Trophoblast cell (in vitro differentiated cells and primary cell): ENCODE measurements around the gene PPEF2.

Source experiments
- DNase-seq, 2 donors: peaks; one replicate each; pipeline ENCODE4 v3.0.0-alpha.2; 2016
- H2AFZ ChIP-seq: 2 replicates; pipeline ENCODE4 v1.6.1; 2013; ENCODE audit warnings: low read length, moderate library complexity, mild to moderate bottlenecking; ENCODE audit not compliant: insufficient read depth, poor library complexity
- H2AK5ac ChIP-seq: 2 replicates; pipeline ENCODE4 v1.6.1; 2013; ENCODE audit warnings: mild to moderate bottlenecking, low read length
- H2BK120ac ChIP-seq: 2 replicates; pipeline ENCODE4 v1.6.1; 2013; ENCODE audit warnings: low read length, mild to moderate bottlenecking, moderate library complexity; ENCODE audit not compliant: insufficient read depth, poor library complexity
- H2BK12ac ChIP-seq: 2 replicates; pipeline ENCODE4 v1.6.1; 2013; ENCODE audit warnings: mild to moderate bottlenecking, low read length, moderate library complexity
- H2BK5ac ChIP-seq: 2 replicates; pipeline ENCODE4 v1.6.1; 2013; ENCODE audit warnings: low read length, low read depth, moderate library complexity, mild to moderate bottlenecking; ENCODE audit not compliant: poor library complexity
- H3K14ac ChIP-seq: 2 replicates; pipeline ENCODE4 v1.6.1; 2013; ENCODE audit warnings: mild to moderate bottlenecking, low read length
- H3K18ac ChIP-seq: 2 replicates; pipeline ENCODE4 v1.6.1; 2013; ENCODE audit warnings: mild to moderate bottlenecking, low read length
- H3K23ac ChIP-seq: 2 replicates; pipeline ENCODE4 v1.6.1; 2013; ENCODE audit warnings: low read length
- H3K27ac ChIP-seq: 2 replicates; pipeline ENCODE4 v1.5.1; 2013; ENCODE audit warnings: low read depth, mild to moderate bottlenecking, inconsistent platforms, low read length, moderate library complexity
- H3K27me3 ChIP-seq: 2 replicates; pipeline ENCODE4 v1.6.1; 2013; ENCODE audit warnings: inconsistent platforms, mild to moderate bottlenecking, low read length, moderate library complexity; ENCODE audit not compliant: insufficient read depth
- H3K36me3 ChIP-seq, 2 experiments: 1 replicate in 1 of 2; 2 replicates in 1 of 2; pipeline ENCODE4 v1.6.1; 2013; ENCODE audit warnings: low read length in 2 of 2, mild to moderate bottlenecking in 2 of 2, moderate library complexity in 1 of 2; ENCODE audit not compliant: insufficient read depth in 2 of 2, control insufficient read depth in 1 of 2
- H3K4ac ChIP-seq: 2 replicates; pipeline ENCODE4 v1.6.1; 2013; ENCODE audit warnings: low read depth, mild to moderate bottlenecking, low read length, moderate library complexity
- H3K4me1 ChIP-seq, 2 experiments: 1 replicate in 1 of 2; 2 replicates in 1 of 2; pipeline ENCODE4 v1.6.1; 2013; ENCODE audit warnings: low read length in 2 of 2, mild to moderate bottlenecking in 2 of 2, moderate library complexity in 1 of 2; ENCODE audit not compliant: insufficient read depth in 2 of 2, control insufficient read depth in 1 of 2
- H3K4me2 ChIP-seq: 2 replicates; pipeline ENCODE4 v1.6.1; 2013; ENCODE audit warnings: inconsistent platforms, mild to moderate bottlenecking, low read length, moderate library complexity
- H3K4me3 ChIP-seq: 2 replicates; pipeline ENCODE4 v1.5.1; 2013; ENCODE audit warnings: mild to moderate bottlenecking, low read depth, low read length, inconsistent platforms
- H3K79me1 ChIP-seq: one replicate; pipeline ENCODE4 v1.6.1; 2013; ENCODE audit warnings: low read length
- H3K79me2 ChIP-seq: 2 replicates; pipeline ENCODE4 v1.6.1; 2013; ENCODE audit warnings: low read length, mild to moderate bottlenecking; ENCODE audit not compliant: control insufficient read depth, insufficient read depth, poor library complexity
- H3K9ac ChIP-seq: 2 replicates; pipeline ENCODE4 v1.6.1; 2013; ENCODE audit warnings: mild to moderate bottlenecking, low read length
- H3K9me3 ChIP-seq: 2 replicates; pipeline ENCODE4 v1.6.1; 2013; ENCODE audit warnings: low read depth, mild to moderate bottlenecking, control low read depth, inconsistent platforms, low read length; ENCODE audit not compliant: insufficient read depth
- H4K12ac ChIP-seq: 2 replicates; pipeline ENCODE4 v1.6.1; 2013; ENCODE audit warnings: low read depth, mild to moderate bottlenecking, low read length, moderate library complexity
- H4K8ac ChIP-seq: 2 replicates; pipeline ENCODE4 v1.6.1; 2013; ENCODE audit warnings: low read depth, mild to moderate bottlenecking, low read length, moderate library complexity
- H4K91ac ChIP-seq: one replicate; pipeline ENCODE4 v1.6.1; 2013; ENCODE audit warnings: low read depth, mild to moderate bottlenecking, low read length, moderate library complexity
- WGBS: extraction: QIAGEN DNeasy Blood & Tissue Kit; methylation state at CpG from one replicate; pipeline ENCODE4 v1.1.7; 2013; ENCODE audit warnings: missing lambda C conversion rate; ENCODE audit not compliant: insufficient read length, insufficient coverage; ENCODE audit errors: extremely low coverage; 5-methylcytosine and 5-hydroxymethylcytosine counted together

Gene PPEF2

GRCh38 chr4:75886104-75886503 is 16.1 kb downstream of the PPEF2 start:
- Histone ChIP-seq H3K23ac (no peak overlapping the region), H3K18ac (no peak overlapping the region), H3K14ac (no peak overlapping the region), H3K9me3 (no peaks in the 10 kb centered on the region), H3K27ac (no peak overlapping the region), H2BK120ac (no peak overlapping the region), H3K79me2 (no peaks in the 10 kb centered on the region), H2AK5ac (no peak overlapping the region), H3K27me3 (no peaks in the 10 kb centered on the region), H4K91ac (no peak overlapping the region), H4K8ac (no peak overlapping the region), H4K12ac (no peak overlapping the region), H3K4me2 (no peak overlapping the region), H3K4me1 (peaks cover 0 to 4% of the 10 kb centered on the region in 2 experiments), H2AFZ (no peak overlapping the region), H3K79me1 (no peaks in the 10 kb centered on the region), H3K36me3 (peaks cover 0 to 2% of the 10 kb centered on the region in 2 experiments), H2BK5ac (no peak overlapping the region), H3K4ac (no peak overlapping the region), H2BK12ac (no peak overlapping the region), H3K4me3 (no peak overlapping the region), H3K9ac (no peak overlapping the region)
- no CpG with 5 or more reads among the region's 24 CpGs for whole genome bisulfite sequencing
- no peak for DNase-seq

- Histone ChIP-seq H3K9ac (no peak overlapping the region), H3K4me3 (no peak overlapping the region), H2AFZ (no peak overlapping the region), H2AK5ac (no peak overlapping the region), H2BK120ac (no peak overlapping the region), H3K36me3 (peaks cover 0 to 2% of the 10 kb centered on the region in 2 experiments), H3K27me3 (no peaks in the 10 kb centered on the region), H3K23ac (no peak overlapping the region), H3K27ac (no peak overlapping the region), H3K79me1 (no peaks in the 10 kb centered on the region), H3K18ac (no peak overlapping the region), H3K4ac (no peak overlapping the region), H3K9me3 (no peaks in the 10 kb centered on the region), H4K91ac (no peak overlapping the region), H4K8ac (no peak overlapping the region), H3K14ac (no peak overlapping the region), H3K79me2 (no peaks in the 10 kb centered on the region), H4K12ac (no peak overlapping the region), H2BK5ac (no peak overlapping the region), H3K4me1 (no peaks in the 10 kb centered on the region), H3K4me2 (no peak overlapping the region), H2BK12ac (no peak overlapping the region)
- no CpG with 5 or more reads among the region's 3 CpGs for WGBS
- no peak for DNase-seq
Measured at GRCh38 chr4:75881476-75881875, 20.8 kb downstream of the PPEF2 start.

GRCh38 chr4:75880278-75880677 is 22.0 kb downstream of the PPEF2 start:
- no peaks in the 10 kb centered on the region for H3K27me3 ChIP-seq
- no peak overlapping the region for H3K27ac ChIP-seq
- H4K12ac ChIP-seq, result no peak overlapping the region
- no peak overlapping the region for H2BK12ac ChIP-seq
- H2AK5ac ChIP-seq, result no peak overlapping the region
- no peaks in the 10 kb centered on the region for H3K79me2 ChIP-seq
- no peak overlapping the region for H3K4me2 ChIP-seq
- no peaks in the 10 kb centered on the region for H3K9me3 ChIP-seq
- WGBS, result no CpG with 5 or more reads among the region's 1 CpG
- H2BK120ac ChIP-seq, result no peak overlapping the region
- no peak overlapping the region for H3K18ac ChIP-seq
- H4K91ac ChIP-seq, result no peak overlapping the region
- H4K8ac ChIP-seq, result no peak overlapping the region
- H3K79me1 ChIP-seq, result no peaks in the 10 kb centered on the region
- no peak overlapping the region for H3K4me3 ChIP-seq
- no peaks in the 10 kb centered on the region for H3K36me3 ChIP-seq
- H2BK5ac ChIP-seq, result no peak overlapping the region
- no peaks in the 10 kb centered on the region for H3K4me1 ChIP-seq
- H2AFZ ChIP-seq, result no peak overlapping the region
- H3K4ac ChIP-seq, result no peak overlapping the region
- no peak for DNase-seq
- H3K14ac ChIP-seq, result no peak overlapping the region
- H3K23ac ChIP-seq, result no peak overlapping the region
- H3K9ac ChIP-seq, result no peak overlapping the region

GRCh38 chr4:75878246-75878756 is 24.0 kb downstream of the PPEF2 start:
- Histone ChIP-seq H2BK5ac (no peak overlapping the region), H3K9ac (no peak overlapping the region), H4K12ac (no peak overlapping the region), H3K4me3 (no peak overlapping the region), H3K4me1 (no peaks in the 10 kb centered on the region), H2AK5ac (no peak overlapping the region), H3K36me3 (no peaks in the 10 kb centered on the region), H3K4me2 (no peak overlapping the region), H3K27ac (no peak overlapping the region), H3K18ac (no peak overlapping the region), H4K91ac (no peak overlapping the region), H2AFZ (no peak overlapping the region), H3K79me1 (no peaks in the 10 kb centered on the region), H2BK12ac (no peak overlapping the region), H3K9me3 (no peaks in the 10 kb centered on the region), H3K14ac (no peak overlapping the region), H3K23ac (no peak overlapping the region), H3K79me2 (no peaks in the 10 kb centered on the region), H2BK120ac (no peak overlapping the region), H3K4ac (no peak overlapping the region), H4K8ac (no peak overlapping the region), H3K27me3 (no peaks in the 10 kb centered on the region)
- WGBS, result no CpG with 5 or more reads among the region's 6 CpGs
- DNase-seq, result no peak
